Transverse colon (tissue), 4 donors: Measurements from ENCODE around the gene ZBTB16.

Source experiments
- EP300 ChIP-seq: sonication (generic); formaldehyde crosslinking; IDR thresholded peaks from one replicate; pipeline ENCODE4 v1.6.1; 2017; ENCODE audit warnings: antibody characterized with exemption, low read depth
- POLR2A ChIP-seq: fragments of 450-650 bp; IDR thresholded peaks from one replicate; pipeline ENCODE4 v1.6.1; 2016; ENCODE audit warnings: antibody characterized with exemption, mild to moderate bottlenecking, moderate library complexity
- POLR2AphosphoS5 ChIP-seq, 3 donors: sonication (generic); formaldehyde crosslinking; IDR thresholded peaks; one replicate each; pipeline ENCODE4 v1.6.1; 2016; ENCODE audit warnings: antibody characterized with exemption in 3 of 3
- TF ChIP-seq, protein P1 (sequence below), 5 experiments: fragments of 200-600 bp in 3 of 5; fragments of 450-650 bp in 2 of 5; sonication (generic) in 3 of 5; IDR thresholded peaks; 1 replicate in 2 of 5; 2 replicates in 3 of 5; pipeline ENCODE4 v1.5.1; 2016 to 2017; ENCODE audit warnings: antibody characterized with exemption in 5 of 5, inconsistent platforms in 3 of 5, mild to moderate bottlenecking in 2 of 5, moderate library complexity in 1 of 5

DNA sequence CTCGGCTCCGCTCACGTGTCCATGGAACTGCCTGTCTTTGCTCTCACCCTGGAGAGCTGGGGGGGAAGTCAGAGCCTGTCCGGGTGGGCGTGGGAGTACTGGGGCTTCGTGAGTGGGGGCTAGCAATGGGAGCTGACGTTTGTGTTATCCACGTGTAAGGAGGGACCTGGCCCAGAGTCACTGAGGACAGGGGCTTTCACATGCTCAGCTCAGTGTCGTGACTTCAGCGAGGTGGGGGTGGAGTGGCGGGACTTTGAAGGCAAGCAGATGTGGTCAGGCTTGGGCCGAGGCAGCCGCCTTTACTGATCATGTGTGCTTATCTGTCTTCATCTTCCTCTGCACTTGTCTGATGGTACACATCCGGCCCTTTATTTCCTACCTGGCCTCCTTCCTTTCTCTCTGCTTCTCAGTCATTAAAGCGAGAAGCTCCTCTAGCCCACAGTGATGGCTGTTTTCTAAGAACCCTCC, 123.6 kb downstream of the ZBTB16 start:
- TF ChIP-seq, protein P1, sequence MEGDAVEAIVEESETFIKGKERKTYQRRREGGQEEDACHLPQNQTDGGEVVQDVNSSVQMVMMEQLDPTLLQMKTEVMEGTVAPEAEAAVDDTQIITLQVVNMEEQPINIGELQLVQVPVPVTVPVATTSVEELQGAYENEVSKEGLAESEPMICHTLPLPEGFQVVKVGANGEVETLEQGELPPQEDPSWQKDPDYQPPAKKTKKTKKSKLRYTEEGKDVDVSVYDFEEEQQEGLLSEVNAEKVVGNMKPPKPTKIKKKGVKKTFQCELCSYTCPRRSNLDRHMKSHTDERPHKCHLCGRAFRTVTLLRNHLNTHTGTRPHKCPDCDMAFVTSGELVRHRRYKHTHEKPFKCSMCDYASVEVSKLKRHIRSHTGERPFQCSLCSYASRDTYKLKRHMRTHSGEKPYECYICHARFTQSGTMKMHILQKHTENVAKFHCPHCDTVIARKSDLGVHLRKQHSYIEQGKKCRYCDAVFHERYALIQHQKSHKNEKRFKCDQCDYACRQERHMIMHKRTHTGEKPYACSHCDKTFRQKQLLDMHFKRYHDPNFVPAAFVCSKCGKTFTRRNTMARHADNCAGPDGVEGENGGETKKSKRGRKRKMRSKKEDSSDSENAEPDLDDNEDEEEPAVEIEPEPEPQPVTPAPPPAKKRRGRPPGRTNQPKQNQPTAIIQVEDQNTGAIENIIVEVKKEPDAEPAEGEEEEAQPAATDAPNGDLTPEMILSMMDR (IDR thresholded peaks at IDR 0.05) = no peak
- TF ChIP-seq POLR2A = no peak
- TF ChIP-seq EP300 = no peak
- TF ChIP-seq POLR2AphosphoS5 (IDR thresholded peaks at IDR 0.05) = no peak
